ENCODE data around the gene NT5DC1. TPM values are rescaled to one million over a fixed set of nuclear protein-coding genes. Genes with fewer than 3 reads are reported as not detected.

Gene NT5DC1
- total RNA-seq, result 10.4 and 15.7 TPM in 2 replicates

GRCh38 chr6:116100419-116101301 lies at the start of gene NT5DC1:
Gene NT5DC1 (plus strand): TSS chr6:116100853. CDS start chr6:116100931, 78 bp downstream.

DNA sequence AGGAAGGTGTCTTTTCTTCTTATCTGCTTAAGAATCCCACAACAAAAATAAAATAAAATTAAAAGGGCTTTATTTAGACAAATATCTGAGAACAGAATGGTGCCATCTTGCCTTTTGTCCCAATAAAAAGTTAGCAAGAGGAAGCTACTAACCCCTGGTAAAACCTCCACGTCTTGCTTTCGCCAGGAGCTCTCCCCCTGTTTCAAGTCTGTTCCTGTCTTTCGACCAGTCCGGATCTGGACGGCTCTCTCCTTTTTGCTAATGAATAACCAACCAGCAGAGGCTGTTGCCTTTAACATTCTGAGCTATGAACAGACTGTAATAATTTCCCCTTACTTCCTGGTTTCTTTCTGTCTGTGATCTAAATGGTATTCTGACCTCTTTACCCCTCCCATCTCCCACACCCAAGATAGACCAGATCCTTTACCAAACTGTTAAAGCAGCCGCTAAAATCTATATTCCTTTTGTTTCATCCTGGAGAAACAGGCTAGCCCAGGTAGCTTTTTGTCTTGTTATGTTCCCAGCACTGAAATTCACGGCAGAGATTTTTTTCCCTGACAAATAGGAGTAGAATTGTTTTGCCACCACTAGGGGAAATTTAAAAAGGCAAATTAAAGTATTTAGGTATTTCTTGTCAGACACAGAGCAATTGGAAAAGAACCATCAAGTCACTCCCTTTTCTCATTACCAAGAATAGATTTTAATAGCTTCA lies 39.9 kb upstream of the NT5DC1 start, which contains the start of gene FRK:
FRK (minus strand) TSS at position 320 of the 712 bp plus-strand sequence. CDS start 580 bp downstream, outside the sequence.

GRCh38 chr6:116126032-116126431 lies 25.4 kb downstream of the NT5DC1 start, which contains the start of gene COL10A1:
Gene COL10A1 (minus strand): TSS chr6:116126132. CDS start chr6:116125492, 640 bp downstream.

GRCh38 chr6:116253505-116254296 lies 153.0 kb downstream of the NT5DC1 start, which contains the start of gene TSPYL4:
Gene TSPYL4 (minus strand): TSS chr6:116254075. CDS start chr6:116254008, 67 bp downstream.

GRCh38 chr6:116279232-116280160 lies 178.8 kb downstream of the NT5DC1 start, which contains the start of gene TSPYL1:
Gene TSPYL1 (minus strand): TSS chr6:116279930. CDS start chr6:116279830, 100 bp downstream.

Other genes with a start within 250 kb of the NT5DC1 start
- gene FRK, start 40.0 kb upstream of the NT5DC1 start, total RNA-seq, result 1.6 and 2.8 TPM in 2 replicates
- 0.10 and 0.39 TPM in 2 replicates for gene COL10A1, start 25.3 kb downstream of the NT5DC1 start, total RNA-seq
- 10.7 and 12.6 TPM in 2 replicates for gene TSPYL4, start 153.2 kb downstream of the NT5DC1 start, total RNA-seq
- 69.3 and 97.4 TPM in 2 replicates for gene TSPYL1, start 179.1 kb downstream of the NT5DC1 start, total RNA-seq